SIG-M5 (cell line): Measurements from ENCODE around the gene SMPD2.
"Not testable (repeated sequence)": the region's sequence is repeated elsewhere in the genome, so short reads cannot be mapped to it uniquely, and the experiment has no call there.

Experiments
- DNase-seq: peaks from one replicate; lab custom pipeline; 2025; lab: John Stamatoyannopoulos, UW

Gene SMPD2

GRCh38 chr6:109461205-109461604 lies 20.7 kb downstream of the SMPD2 start:
- not testable (repeated sequence) for DNase-seq

- no peak for DNase-seq
Observed at GRCh38 chr6:109461733-109462526, 21.4 kb downstream of the SMPD2 start.

- no peak for DNase-seq
Observed at GRCh38 chr6:109465772-109466171, 25.2 kb downstream of the SMPD2 start.

- no peak for DNase-seq
Observed at GRCh38 chr6:109466212-109466923, 25.8 kb downstream of the SMPD2 start.

- no peak for DNase-seq
Observed at GRCh38 chr6:109467696-109468095, 27.2 kb downstream of the SMPD2 start.

- DNase-seq, result no peak
Observed at GRCh38 chr6:109469591-109470189, 29.2 kb downstream of the SMPD2 start.

- DNase-seq, result no peak
Observed at GRCh38 chr6:109471105-109471810, 30.7 kb downstream of the SMPD2 start.

- no peak for DNase-seq
Observed at GRCh38 chr6:109472132-109472995, 31.8 kb downstream of the SMPD2 start.

- no peak for DNase-seq
Observed at GRCh38 chr6:109473120-109473519, 32.6 kb downstream of the SMPD2 start.

- no peak for DNase-seq
Observed at GRCh38 chr6:109474995-109475394, 34.5 kb downstream of the SMPD2 start.

- no peak for DNase-seq
Observed at GRCh38 chr6:109475625-109476024, 35.1 kb downstream of the SMPD2 start.

- DNase-seq, result no peak
Observed at GRCh38 chr6:109477184-109477583, 36.7 kb downstream of the SMPD2 start.

GRCh38 chr6:109477725-109478124 lies 37.2 kb downstream of the SMPD2 start:
- no peak for DNase-seq

- DNase-seq, result no peak
Observed at GRCh38 chr6:109478222-109478805, 37.8 kb downstream of the SMPD2 start.

GRCh38 chr6:109478841-109479624 lies 38.5 kb downstream of the SMPD2 start:
- no peak for DNase-seq

- DNase-seq, result no peak
Observed at GRCh38 chr6:109480993-109481480, 40.5 kb downstream of the SMPD2 start.

- DNase-seq, result peak; percentile 4
Observed at GRCh38 chr6:109482905-109483734, 42.6 kb downstream of the SMPD2 start, which contains the start of gene ZBTB24. ZBTB24 (minus strand) TSS chr6:109483219; CDS start chr6:109482026, 1,193 bp downstream.

GRCh38 chr6:109483735-109484057 lies 43.2 kb downstream of the SMPD2 start:
- DNase-seq, result no peak

GRCh38 chr6:109484122-109484521 lies 43.6 kb downstream of the SMPD2 start:
- no peak for DNase-seq
